Activated gamma-delta T cell treated with anti-CD3 and anti-CD28 coated beads, Interleukin-2, amount 50 U/mL, for 16 hours (primary cell): Measurements from ENCODE around the gene SPECC1L.

Source experiments
- DNase-seq: peaks from one replicate; pipeline ENCODE4 v3.0.0-alpha.2; 2020; ENCODE audit warnings: low read depth

The SPECC1L gene

GRCh38 chr22:24401931-24402367 is 131.3 kb downstream of the SPECC1L start:
- no peak for DNase-seq

GRCh38 chr22:24402460-24403192 is 132.0 kb downstream of the SPECC1L start:
- DNase-seq, result no peak

GRCh38 chr22:24403346-24403745 is 132.7 kb downstream of the SPECC1L start:
- no peak for DNase-seq

- DNase-seq, result no peak
These were observed 134.1 kb downstream of the SPECC1L start for GRCh38 chr22:24404561-24405275.

- no peak for DNase-seq
These were observed 135.1 kb downstream of the SPECC1L start for GRCh38 chr22:24405631-24406321.

- DNase-seq, result no peak
These were observed 136.0 kb downstream of the SPECC1L start for GRCh38 chr22:24406322-24407277.

- DNase-seq, result no peak
These were observed 136.6 kb downstream of the SPECC1L start for GRCh38 chr22:24407278-24407665.

- no peak for DNase-seq
These were observed 137.3 kb downstream of the SPECC1L start for GRCh38 chr22:24407884-24408283.

GRCh38 chr22:24408630-24409029 is 138.0 kb downstream of the SPECC1L start:
- no peak for DNase-seq

GRCh38 chr22:24409707-24410106 is 139.1 kb downstream of the SPECC1L start:
- DNase-seq, result no peak

- no peak for DNase-seq
These were observed 139.7 kb downstream of the SPECC1L start for GRCh38 chr22:24410110-24410856.

GRCh38 chr22:24411256-24412004 is 140.8 kb downstream of the SPECC1L start:
- no peak for DNase-seq

GRCh38 chr22:24412274-24412673 is 141.6 kb downstream of the SPECC1L start:
- DNase-seq, result no peak

- DNase-seq, result no peak
These were observed 142.6 kb downstream of the SPECC1L start for GRCh38 chr22:24413271-24413670.

- DNase-seq, result no peak
These were observed 143.2 kb downstream of the SPECC1L start for GRCh38 chr22:24413736-24414385.

- no peak for DNase-seq
These were observed 143.9 kb downstream of the SPECC1L start for GRCh38 chr22:24414523-24414922.

- no peak for DNase-seq
These were observed 144.6 kb downstream of the SPECC1L start for GRCh38 chr22:24414984-24415945.

- no peak for DNase-seq
These were observed 145.5 kb downstream of the SPECC1L start for GRCh38 chr22:24416095-24416494.

GRCh38 chr22:24416611-24417010 is 146.0 kb downstream of the SPECC1L start:
- no peak for DNase-seq
